Uterus (tissue), 4 donors: ENCODE results near the gene BACH2. TPM values are rescaled to one million over a fixed set of nuclear protein-coding genes. Genes with fewer than 3 reads are reported as not detected.

Source experiments
- DNase-seq, 2 donors: peaks; one replicate each; pipeline ENCODE4 v3.0.0-alpha.2; 2019 to 2020
- H3K27ac ChIP-seq, 2 donors: fragments of 200-600 bp; sonication (generic); 1 replicate in 1 of 2; 2 replicates in 1 of 2; pipeline ENCODE4 v1.5.1; 2016 to 2018
- H3K27me3 ChIP-seq, 2 donors: fragments of 200-600 bp; sonication (generic); one replicate each; pipeline ENCODE4 v1.5.1; 2018 to 2019; ENCODE audit warnings: control low read depth in 1 of 2
- H3K36me3 ChIP-seq, 2 donors: fragments of 200-600 bp; sonication (generic); one replicate each; pipeline ENCODE4 v1.5.1; 2019; ENCODE audit warnings: control low read depth in 1 of 2
- H3K4me1 ChIP-seq, 2 donors: fragments of 200-600 bp; sonication (generic); one replicate each; pipeline ENCODE4 v1.5.1; 2018 to 2019; ENCODE audit warnings: control low read depth in 1 of 2
- H3K4me3 ChIP-seq, 2 donors: fragments of 200-600 bp; sonication (generic); 1 replicate in 1 of 2; 2 replicates in 1 of 2; pipeline ENCODE4 v1.5.1; 2018 to 2019; ENCODE audit warnings: mild to moderate bottlenecking in 1 of 2
- H3K9me3 ChIP-seq, 2 donors: fragments of 200-600 bp; sonication (generic); one replicate each; pipeline ENCODE4 v1.5.1; 2019; ENCODE audit warnings: control low read depth in 1 of 2
- POLR2A ChIP-seq, 2 donors: fragments of 450-650 bp; IDR thresholded peaks; one replicate each; pipeline ENCODE4 v1.6.1; 2016; ENCODE audit warnings: antibody characterized with exemption in 2 of 2, mild to moderate bottlenecking in 1 of 2, moderate library complexity in 1 of 2
- intact Hi-C: fragments of 100-400 bp; cut with DNase I; formaldehyde crosslinking; loops from one replicate; pipeline ENCODE4 v1.15.1; 2023; ENCODE audit warnings: low total_unique reads
- microRNA-seq: library from miRNA; unstranded; fragments of <30 nt; microRNA quantifications from one replicate; pipeline ENCODE4, GENCODE V29; 2016; ENCODE audit warnings: borderline microRNAs expressed, borderline replicate concordance
- small RNA-seq: library from RNA; depleted of rRNA; stranded (forward); fragments of <200 nt; gene quantifications from one replicate; pipeline ENCODE3, GENCODE V24; 2016
- total RNA-seq, 4 donors: library from RNA; depleted of rRNA in 3 of 4; stranded (reverse); fragments of >200 nt in 3 of 4; gene quantifications; one replicate each; pipeline versions ENCODE4 v1.1.0 to v1.2.4, GENCODE V29; 2014 to 2023
- TF ChIP-seq, protein P1 (sequence below), 4 experiments: fragments of 200-600 bp in 2 of 4; fragments of 450-650 bp in 2 of 4; sonication (generic) in 2 of 4; IDR thresholded peaks; one replicate each; pipeline ENCODE4 v1.5.1; 2016 to 2019; ENCODE audit warnings: antibody characterized with exemption in 4 of 4, mild to moderate bottlenecking in 2 of 4, moderate library complexity in 1 of 4
- donor health status: DM: yes; HTN: yes; CAD: no.

Gene BACH2
- total RNA-seq, 4 donors from 2014 or later: 1.3 to 15.0 (median 9.7) TPM

DNA sequence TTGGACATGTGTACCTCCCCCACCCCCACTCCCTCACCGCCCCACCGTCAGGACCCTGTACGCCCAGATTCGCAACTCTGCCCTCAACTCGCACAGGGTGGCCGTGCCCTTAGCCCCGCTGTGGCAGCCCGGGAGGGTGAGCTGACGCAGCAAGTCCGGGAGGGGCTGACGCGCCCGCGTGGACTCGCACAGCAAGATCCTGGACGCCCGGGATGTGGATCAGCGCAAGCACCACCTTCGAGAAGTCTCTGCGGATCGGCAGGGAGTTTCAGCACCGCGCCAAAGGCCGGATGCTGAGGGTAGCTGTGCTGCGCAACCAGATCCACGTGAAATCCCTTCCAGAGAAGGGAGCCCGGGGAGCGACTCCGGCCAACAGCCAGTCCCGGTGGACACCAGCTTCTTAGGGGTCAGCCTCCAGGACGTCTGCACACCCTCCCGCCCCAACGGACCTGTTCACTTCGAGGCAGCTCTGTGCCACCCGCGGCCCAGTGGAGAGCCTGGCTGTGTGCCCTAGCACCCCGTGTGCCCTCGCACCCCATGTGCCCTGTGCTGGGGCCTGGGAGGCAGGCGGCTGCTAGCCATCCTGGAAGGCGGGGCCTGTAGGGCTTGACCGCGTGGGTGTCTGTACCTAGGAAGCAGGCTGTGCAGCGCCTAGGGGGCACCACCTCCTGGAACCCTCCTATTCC is 409.0 kb downstream of the BACH2 start:
- Histone ChIP-seq H3K4me3 (no peak overlapping the region), H3K27ac (no peak overlapping the region), H3K9me3 (no peaks in the 10 kb centered on the region), H3K4me1 (no peaks in the 10 kb centered on the region), H3K27me3 (peaks cover 0 to 10% of the 10 kb centered on the region in 2 donors), H3K36me3 (no peaks in the 10 kb centered on the region)
- TF ChIP-seq, protein P1, sequence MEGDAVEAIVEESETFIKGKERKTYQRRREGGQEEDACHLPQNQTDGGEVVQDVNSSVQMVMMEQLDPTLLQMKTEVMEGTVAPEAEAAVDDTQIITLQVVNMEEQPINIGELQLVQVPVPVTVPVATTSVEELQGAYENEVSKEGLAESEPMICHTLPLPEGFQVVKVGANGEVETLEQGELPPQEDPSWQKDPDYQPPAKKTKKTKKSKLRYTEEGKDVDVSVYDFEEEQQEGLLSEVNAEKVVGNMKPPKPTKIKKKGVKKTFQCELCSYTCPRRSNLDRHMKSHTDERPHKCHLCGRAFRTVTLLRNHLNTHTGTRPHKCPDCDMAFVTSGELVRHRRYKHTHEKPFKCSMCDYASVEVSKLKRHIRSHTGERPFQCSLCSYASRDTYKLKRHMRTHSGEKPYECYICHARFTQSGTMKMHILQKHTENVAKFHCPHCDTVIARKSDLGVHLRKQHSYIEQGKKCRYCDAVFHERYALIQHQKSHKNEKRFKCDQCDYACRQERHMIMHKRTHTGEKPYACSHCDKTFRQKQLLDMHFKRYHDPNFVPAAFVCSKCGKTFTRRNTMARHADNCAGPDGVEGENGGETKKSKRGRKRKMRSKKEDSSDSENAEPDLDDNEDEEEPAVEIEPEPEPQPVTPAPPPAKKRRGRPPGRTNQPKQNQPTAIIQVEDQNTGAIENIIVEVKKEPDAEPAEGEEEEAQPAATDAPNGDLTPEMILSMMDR (IDR thresholded peaks at IDR 0.05): no peak
- TF ChIP-seq POLR2A (IDR thresholded peaks at IDR 0.05): no peak
- intact Hi-C loops: no loop called here
- DNase-seq: no peak

DNA sequence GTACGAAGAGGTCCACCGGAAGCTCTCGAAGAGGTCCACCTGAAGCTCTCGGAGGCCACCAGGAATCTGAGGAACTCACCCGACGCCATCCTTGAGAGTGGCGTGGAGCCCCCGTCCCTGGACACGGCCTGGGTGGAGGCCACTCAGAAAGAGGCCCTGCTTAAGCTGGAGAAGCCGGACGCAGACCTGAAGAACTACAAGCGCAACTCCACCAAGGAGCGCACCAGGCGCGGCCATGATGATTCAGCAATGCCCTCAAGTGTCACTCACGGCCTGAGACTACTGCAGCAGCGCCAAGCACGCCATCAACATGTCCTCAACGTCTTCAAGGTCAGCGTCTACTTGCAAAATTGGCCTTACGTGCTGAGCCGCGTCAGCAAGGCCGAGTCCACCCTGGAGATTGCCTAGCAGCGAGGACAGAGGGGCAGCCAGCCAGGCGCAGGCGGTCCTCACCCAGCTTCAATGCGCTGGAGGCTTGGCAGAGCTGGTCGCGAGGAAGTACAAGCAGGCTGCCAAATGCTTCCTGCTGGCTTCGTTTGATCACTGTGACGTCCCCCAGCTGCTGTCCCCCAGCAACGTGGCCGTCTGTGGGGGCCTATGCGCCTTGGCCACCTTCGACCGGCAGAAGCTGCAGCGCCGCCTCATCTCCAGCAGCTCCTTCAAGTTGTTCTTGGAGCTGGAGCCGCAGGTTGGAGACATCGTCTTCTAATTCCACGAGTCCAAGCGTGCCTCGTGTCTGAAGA is 410.1 kb downstream of the BACH2 start:
- no peaks in the 10 kb centered on the region for H3K9me3 ChIP-seq
- no peak for DNase-seq
- intact Hi-C loops: no loop called here
- no peak overlapping the region for H3K27ac ChIP-seq
- H3K4me1 ChIP-seq: no peaks in the 10 kb centered on the region
- H3K27me3 ChIP-seq: peaks cover 0 to 10% of the 10 kb centered on the region in 2 donors
- no peak overlapping the region for H3K4me3 ChIP-seq
- H3K36me3 ChIP-seq: no peaks in the 10 kb centered on the region
- TF ChIP-seq, protein P1 (IDR thresholded peaks at IDR 0.05): no peak
- TF ChIP-seq POLR2A (IDR thresholded peaks at IDR 0.05): no peak

Small RNA genes within 50 kb of the gene (microRNA-seq; reads per million reads assigned to microRNA genes)
- not detected for gene MIR4464

Small RNA genes within 50 kb of the gene (small RNA-seq; reads per million reads assigned to genes)
- gene MIR4464 (not detected), gene RF00019 (not detected), gene RN7SKP110 (not detected)
